OCI-LY1 (cell line): ENCODE results near the gene BICDL2.

Experiments
- CTCF ChIP-seq: fragments of 200-600 bp; sonication (generic), shearing (Covaris generic); IDR thresholded peaks from 2 replicates; pipeline ENCODE4 v1.5.1; 2017; ENCODE audit warnings: mild to moderate bottlenecking, antibody characterized with exemption, low read length, moderate library complexity, mixed read lengths
- EZH2 ChIP-seq: fragments of 200-600 bp; sonication (generic), shearing (Covaris generic); IDR thresholded peaks from 2 replicates; pipeline ENCODE4 v1.8.0; 2017; ENCODE audit warnings: borderline replicate concordance, mixed run types, mild to moderate bottlenecking, antibody characterized with exemption, low read length, moderate library complexity, mixed read lengths

- TF ChIP-seq CTCF (no peak), EZH2 (no peak)
Measured at GRCh38 chr16:2985462-2985861, 51.3 kb downstream of the BICDL2 start.
